ENCODE measurements around the gene SPIRE2.

- no peak for TF ChIP-seq CTCF (IDR thresholded peaks at IDR 0.05)
- TF ChIP-seq EP300 (IDR thresholded peaks at IDR 0.05): no peak
- TF ChIP-seq POLR2A (IDR thresholded peaks at IDR 0.05): no peak
Observed at GRCh38 chr16:89841275-89841674, 13.0 kb downstream of the SPIRE2 start.
